ENCODE measurements around the gene PLD1.

GRCh38 chr3:171744158-171744741 lies 66.0 kb downstream of the PLD1 start:
- TF ChIP-seq CTCF (IDR thresholded peaks at IDR 0.05), result no peak
- TF ChIP-seq POLR2A (IDR thresholded peaks at IDR 0.05), result no peak

Measured in esophagus squamous epithelium (tissue), 4 donors.